CD4-positive, alpha-beta T cell treated with Interleukin-17A for 4 hours (primary cell): ENCODE results near the gene MAST4.
"Not testable (repeated sequence)": the region's sequence is repeated elsewhere in the genome, so short reads cannot be mapped to it uniquely, and the experiment has no call there.

Experiments used
- DNase-seq: peaks from one replicate; pipeline ENCODE4 v3.0.0-alpha.2; 2020; ENCODE audit warnings: mixed read lengths

Gene MAST4

DNA sequence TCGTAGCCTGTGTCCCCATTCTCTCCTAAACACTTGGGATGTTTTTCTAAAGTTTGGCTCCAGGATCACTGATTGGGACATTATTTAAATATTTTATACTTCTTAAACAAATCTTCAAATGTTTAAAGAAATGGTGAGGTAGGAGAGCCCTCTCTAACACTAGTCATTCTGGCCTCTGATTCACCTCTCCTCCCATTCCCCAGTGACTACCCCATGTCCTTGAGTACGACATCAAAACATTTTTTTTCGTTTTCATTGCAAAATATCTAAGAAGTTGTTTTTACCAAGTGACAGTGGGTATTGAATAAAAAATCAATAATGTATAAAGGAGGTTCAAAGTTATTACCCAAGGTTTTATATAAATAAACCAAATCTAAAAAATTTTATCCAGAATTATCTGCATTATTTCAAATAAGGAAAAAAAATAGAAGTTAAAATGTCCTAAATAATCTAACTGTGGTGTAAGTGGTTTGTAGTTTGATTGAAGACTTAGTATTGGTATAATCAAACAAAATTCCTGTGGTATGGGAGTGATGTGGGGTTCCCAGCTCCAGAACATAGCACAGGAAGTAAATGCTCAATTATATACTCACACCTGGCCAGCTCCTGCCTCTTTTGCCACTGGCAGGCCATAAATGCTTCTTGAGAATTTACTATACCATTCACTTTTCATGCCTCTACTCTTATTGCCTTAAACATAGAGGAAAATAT, 51.1 kb downstream of the MAST4 start:
- no peak for DNase-seq

- no peak for DNase-seq
Observed at GRCh38 chr5:66652818-66653217, 56.6 kb downstream of the MAST4 start.

DNA sequence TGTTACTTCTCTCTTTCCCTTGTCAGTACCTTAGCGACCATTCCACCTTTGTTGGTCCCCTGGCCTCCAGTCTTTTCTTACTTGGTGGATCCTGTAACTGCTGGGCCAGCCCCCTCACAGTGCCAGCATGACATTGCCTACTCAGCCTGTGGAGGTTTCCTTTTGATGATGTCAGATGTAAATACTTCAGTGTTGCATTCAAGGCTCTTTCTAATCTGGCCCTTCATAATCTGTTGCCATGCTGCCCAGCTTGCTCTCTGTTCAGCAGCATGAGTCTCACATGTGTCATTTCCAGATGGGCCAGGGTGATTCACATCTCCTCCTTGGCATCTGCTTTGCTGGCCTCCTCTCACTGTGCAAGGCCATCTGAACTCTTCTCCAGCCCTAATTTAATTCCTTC, 57.1 kb downstream of the MAST4 start:
- DNase-seq: no peak

DNA sequence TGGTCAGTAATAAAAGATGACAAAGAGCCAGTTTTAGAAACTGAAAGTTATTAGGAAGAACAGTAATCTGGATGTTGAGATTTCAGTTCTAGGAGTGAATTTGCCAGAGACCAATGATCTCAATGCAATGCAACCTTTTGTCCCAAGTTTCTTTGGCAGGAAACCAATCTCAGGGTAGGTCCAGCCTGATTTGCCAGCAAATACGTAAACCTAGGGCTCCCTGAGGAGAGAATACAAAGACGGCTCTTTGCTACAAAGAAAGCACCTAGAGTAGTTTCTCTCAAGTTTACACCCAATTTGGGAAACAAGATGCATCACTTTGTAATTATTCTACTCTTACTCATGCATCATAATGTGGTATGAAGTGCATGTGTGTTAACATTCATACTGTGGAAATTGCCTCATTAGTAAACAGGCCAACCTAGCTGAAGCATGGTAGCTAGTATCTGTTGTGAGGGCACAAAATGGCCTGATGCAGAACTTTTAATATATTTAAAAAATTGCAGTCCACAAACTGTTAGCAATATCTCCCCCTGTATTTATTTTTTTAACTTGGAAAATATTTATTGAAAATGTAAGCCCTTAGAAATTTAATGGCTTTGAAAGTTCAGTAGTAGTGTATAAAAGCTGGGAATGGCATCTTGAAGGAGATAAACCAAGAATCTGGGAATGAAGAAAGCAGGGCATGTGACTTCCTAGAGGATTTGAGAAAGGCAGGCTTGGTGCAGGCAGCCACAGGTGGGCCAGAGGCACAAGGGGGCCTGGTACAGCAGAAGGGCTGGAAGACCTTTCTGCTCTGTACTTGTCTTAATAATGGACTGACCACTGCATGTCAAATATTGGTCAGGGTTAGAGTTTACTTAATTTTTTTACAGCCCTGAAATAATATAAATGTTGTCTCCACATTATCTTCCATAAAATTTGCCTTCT, 59.5 kb downstream of the MAST4 start:
- no peak for DNase-seq

- DNase-seq: no peak
Observed at GRCh38 chr5:66658516-66658915, 62.3 kb downstream of the MAST4 start.

- DNase-seq: no peak
Observed at GRCh38 chr5:66659780-66660179, 63.6 kb downstream of the MAST4 start.

DNA sequence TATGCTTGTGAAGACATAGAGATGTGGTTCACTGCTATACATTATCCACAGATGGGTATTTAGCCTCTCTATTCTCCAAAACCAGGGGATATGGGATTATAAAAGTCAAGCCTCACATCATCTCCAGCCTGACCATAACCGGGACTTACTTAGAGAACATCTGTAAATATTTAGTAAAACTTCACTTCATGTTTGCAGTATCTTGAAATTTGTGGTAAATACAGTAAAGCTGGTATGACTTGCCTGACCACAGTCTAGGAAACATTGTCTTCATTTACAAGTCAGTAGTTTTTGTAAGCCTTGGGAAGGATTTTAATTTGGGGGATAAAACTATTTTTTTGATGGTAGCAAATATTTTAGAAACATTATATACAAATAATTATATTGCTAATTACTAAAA, 64.2 kb downstream of the MAST4 start:
- no peak for DNase-seq

GRCh38 chr5:66661149-66661548, 65.0 kb downstream of the MAST4 start:
- no peak for DNase-seq

GRCh38 chr5:66666778-66667177, 70.6 kb downstream of the MAST4 start:
- DNase-seq: no peak

DNA sequence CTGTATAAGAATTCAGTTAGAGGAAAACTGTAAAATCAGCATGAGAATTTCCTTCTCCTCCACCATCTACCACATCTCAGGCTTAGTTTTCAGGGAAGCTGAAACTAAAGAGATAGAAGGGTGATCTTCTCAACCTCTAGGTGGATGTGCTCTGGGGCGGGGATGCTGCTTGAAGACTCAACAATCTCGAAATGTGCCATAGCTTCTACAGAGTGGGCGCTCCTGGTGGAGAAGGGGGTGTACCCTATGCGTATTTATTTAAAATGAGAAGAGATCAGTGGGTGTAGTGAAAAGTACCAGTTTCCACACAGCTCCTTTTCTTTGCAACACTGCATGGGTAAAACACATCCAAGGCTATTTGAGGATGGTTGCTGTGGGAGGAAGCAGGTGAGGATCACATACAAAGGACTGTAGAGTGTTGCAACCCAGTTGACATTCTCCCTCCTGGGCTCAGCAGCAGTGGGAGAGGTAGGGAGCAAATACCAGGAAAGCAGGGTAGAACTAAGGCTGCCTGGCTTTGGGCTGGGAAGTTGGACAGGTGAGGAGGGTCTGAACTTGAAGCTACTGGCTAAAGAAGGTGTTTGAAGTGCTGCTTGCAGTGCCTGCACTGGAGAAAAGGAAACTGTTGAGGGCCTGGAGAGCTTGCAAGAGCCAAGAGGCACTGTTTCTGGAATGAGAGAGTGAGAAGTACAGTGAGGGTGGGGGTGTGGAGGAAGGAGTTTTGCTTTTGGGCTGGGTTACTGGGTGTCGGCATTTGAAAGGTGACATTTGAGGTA, 73.1 kb downstream of the MAST4 start:
- DNase-seq: no peak

- DNase-seq: no peak
Observed at GRCh38 chr5:66669862-66670195, 73.6 kb downstream of the MAST4 start.

DNA sequence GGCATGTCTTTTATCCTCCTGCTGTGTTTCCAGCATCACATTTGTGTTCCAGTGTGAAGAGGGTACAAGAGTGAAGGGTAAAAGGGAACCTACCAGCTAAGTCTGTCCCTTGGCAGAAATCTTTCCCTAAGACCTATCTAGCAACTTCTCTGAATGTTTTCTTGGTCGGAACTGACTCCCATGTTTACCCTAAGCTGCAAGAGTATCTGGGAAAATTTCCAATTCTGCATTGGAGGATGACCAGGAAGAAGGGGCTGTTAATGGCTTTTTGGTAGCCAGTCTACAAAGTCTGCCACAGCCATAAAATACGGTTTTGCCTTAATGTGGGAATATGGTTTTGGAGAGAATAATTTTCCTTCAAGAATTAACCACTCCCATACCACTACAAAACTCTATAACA, 75.1 kb downstream of the MAST4 start:
- no peak for DNase-seq

GRCh38 chr5:66674802-66675201, 78.6 kb downstream of the MAST4 start:
- no peak for DNase-seq

DNA sequence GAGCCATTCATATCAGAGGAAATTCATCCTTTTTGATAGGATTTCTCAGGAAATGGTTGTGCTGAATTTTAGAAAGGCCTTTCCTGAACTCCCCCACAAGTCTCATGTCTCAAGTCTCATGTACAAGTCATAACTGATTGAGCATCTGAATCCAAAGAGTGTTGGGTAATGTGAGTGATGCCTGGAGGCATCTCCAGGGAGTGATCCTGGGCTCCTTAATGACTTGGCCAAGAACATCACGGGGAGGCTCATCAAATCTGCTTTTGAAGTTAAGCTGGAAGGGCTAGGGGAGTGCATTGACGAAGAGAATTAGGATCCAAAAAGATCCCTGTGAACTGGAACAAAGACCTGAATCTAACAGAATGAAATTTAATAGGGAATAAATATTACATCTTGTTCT, 79.2 kb downstream of the MAST4 start:
- DNase-seq: no peak

DNA sequence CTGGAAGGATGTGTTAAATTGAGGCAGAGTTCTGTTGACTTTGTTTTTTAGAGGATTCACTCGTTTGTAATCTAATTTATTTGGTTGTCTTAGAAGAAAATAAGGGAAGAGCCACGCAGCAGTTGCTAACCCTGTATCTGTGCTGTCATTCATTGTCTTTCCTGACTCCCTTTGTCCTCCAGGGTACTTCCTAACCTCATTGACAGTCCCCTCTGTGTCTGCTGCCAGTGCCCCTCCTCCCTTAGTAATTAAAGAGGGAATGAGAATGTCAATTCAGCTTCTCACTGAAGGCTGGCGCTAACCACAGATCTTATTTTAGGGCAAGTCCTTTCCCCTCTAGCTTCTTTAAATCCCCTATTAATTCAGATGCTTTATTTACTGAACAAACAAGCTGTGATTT, 84.0 kb downstream of the MAST4 start:
- DNase-seq: no peak

DNA sequence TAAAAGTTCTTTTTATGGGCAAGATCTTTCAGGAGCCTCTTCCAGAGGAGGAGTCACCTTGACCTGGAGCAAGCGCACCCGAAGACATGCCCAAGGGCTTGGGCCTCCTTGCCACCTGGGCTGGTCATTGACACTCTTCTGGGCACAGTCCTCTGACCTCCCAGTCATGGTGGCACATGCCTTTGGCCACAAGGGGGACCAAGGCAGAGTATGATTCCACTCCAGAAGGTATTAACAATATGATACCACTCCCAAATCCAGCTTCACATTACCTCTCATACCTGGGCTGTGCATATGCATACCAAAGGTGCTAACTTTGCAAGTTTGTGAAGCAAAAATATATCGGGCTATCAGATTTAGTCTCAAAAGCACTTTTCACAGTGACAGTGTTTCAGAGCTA, 84.6 kb downstream of the MAST4 start:
- DNase-seq: no peak

DNA sequence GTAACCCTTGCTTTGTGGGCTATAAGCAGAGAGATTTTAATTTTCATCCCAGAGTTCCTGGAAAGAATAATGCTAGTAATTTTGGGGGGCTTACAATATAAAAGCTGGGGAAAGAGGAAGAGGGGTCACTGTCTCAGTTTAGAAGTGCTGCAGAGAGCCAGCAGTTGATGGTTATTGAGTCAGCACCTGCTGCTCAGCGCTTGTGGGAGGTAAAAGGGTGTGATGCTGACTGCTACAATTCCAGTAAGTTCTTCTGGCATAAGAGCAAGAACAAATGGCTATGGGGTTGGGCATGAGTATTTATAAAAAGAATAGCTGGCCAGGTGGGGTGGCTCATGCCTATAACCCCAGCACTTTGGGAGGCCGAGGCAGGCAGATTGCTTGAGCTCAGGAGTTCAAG, 88.5 kb downstream of the MAST4 start:
- no peak for DNase-seq

DNA sequence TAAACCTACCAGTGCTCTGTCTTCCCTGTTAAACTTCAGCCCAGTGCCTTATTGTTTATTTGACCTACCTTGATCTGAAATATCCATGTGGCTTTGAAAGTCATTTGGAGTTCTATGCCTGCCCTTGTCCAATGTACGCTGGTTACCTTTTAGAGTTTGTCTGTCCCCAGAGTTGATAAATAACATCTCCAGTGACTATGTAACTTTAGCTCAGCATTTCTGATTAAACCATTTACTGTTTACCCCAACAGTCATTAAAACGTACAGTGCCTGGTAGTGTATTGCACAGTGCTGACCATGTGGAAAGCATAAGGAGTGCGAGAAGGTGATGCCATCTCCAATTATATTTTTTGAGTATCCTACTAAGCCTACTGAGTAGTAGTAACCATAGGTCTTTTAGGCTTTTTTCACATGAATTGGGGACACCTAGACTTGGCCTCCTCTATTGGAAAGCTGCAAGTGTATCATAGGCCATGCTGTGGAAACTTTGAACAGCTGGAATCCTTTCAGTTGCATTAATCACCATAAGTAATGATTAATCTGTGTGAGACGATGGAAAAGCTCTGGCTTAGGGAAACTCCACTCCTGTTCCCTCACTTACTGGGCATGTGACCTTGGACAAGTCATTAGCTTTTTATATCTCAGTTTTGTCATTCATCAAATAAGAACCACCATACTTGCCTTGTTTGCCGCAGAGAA, 93.5 kb downstream of the MAST4 start:
- DNase-seq: no peak

DNA sequence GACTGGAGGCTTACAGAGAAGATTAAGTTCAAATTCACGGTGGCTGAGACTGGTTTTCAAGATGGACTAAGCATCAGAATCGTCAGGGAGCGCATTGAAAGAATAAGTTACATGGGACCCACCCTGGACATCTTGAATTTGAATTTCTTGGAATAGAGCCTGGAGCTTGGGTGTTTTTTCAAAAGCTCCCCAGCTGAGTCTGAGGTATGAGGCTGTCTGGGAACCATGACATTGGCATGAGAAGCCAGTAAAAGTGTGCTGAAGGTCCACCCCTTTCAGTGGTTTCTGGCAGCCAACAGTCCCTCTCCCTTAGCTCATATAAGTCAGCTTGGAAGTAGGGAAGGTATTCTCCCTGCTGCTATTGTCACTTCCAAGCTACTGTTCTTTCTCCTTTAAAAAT, 97.8 kb downstream of the MAST4 start:
- DNase-seq: no peak

- DNase-seq: not testable (repeated sequence)
Observed at GRCh38 chr5:66695840-66696239, 99.6 kb downstream of the MAST4 start.

GRCh38 chr5:66697796-66698564, 101.8 kb downstream of the MAST4 start:
- DNase-seq: no peak

- no peak for DNase-seq
Observed at GRCh38 chr5:66701244-66701643, 105.1 kb downstream of the MAST4 start.
